ENCODE results near the gene DCAF8.

DCAF8 gene

DNA sequence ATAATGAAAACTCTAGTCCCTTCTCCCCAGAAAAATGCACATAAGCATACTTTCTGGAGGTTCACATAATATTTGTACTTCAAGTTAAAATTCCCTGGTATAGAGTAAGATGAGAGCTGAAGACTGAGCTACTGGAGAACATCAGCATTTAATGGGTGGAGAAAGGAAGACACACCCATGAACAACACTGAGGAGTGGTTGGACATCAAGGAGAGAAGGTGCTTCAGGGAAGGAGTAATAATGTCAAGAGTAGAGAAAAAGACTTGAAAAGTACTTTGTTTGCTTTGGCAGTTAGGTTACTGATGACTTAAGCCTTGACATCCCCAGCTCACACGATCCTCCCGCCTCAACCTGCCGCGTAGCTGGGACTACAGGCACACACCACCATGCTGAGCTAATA, 35.3 kb downstream of the DCAF8 start:
- DNase-seq (ENCODE audit: low read depth in 2 of 2), result no peak

DNA sequence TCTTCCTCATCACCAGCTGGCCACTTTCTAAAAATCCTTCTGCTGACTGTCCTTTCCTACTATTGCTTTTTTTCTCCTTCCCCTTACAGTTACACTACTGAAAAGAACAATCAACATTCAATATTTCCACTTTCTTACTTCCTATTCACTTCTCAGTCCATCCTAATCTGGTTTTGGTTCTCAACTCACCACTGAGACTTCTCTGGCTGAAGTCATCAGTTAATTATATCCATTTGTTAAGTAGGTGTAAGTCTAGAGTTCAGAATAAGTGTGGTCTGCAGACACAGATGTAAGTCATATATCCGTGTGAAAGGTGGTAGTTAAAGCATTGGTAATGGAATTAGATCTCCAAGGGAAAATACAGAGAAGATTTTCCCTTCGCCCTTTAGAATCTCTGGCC, 35.7 kb downstream of the DCAF8 start:
- no peak for DNase-seq (ENCODE audit: low read depth in 2 of 2)

DNA sequence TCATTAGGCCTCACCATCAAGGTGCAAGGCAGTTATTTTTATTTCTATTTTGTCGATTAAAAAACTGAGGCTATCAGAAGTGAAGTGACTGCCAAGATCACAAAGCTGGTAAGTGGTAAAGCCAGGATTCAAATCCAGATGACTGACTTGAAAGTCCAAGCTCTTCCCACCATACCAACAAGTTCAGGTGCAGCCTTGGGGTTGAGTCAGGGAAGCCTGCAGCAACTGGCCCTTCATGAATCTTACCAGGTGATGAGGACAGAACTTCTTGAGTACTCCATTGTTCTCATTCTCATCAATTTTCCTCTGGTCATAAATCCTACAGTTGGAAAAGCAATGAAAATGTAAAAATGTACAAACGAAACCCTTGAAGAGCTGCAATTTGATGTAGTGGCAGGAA, 37.0 kb downstream of the DCAF8 start:
- DNase-seq (ENCODE audit: low read depth in 2 of 2), result no peak

DNA sequence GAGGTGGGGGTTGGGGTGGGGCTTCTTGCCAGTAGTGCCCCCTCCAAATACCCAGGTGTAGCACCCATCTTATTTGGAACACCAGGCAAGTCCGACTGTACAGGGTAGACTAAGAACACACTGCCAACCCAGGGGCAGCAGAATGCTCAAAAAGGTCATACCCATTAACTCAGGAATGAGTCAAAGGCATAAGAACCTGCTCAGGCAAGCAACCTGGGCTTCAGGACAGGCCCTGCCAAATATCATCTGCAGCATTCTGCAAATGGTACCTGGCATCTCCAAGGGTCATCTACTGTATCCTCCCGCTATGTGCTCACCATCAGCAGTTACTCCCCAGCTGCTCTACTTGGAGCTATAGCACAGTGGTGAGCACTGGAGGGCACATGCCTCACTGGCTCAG, 37.7 kb downstream of the DCAF8 start:
- DNase-seq (ENCODE audit: low read depth in 2 of 2), result no peak

DNA sequence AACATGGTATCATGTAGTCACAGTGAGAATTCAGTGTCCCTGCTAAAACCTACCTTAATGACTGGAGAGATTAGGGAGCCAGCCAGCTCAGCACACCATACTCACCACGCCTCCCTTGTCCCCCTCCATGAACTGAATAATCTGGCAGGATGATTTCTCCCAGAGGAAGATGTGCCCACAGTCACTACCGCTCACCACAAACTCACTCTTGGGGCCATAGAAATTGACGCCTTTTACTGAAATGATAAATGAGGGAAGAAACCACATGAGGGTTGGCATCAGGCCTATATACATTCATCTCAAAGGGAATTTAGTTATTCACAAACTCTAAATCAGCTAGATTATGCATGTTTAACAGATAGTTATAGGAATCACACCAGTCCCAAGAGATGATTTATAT, 39.8 kb downstream of the DCAF8 start:
- DNase-seq (ENCODE audit: low read depth in 2 of 2), result no peak

DNA sequence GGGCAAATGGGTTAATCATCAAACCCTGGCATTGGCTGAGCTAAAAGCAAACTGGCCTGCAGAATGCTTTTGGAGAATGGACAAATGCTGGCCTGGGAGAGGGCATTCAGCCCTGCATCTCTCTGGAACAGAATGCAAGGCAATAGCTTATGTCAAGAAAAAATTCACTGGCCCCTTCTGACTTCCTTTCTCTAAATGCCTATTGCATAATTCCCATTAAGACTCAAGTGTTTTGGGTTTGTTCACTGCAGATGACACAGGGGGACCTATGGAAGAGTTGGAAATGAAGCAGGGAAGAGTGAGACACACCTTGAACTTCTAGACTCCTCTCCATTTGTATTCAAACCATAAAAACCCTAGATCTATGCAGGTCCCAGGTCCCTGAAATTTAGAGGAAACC, 41.3 kb downstream of the DCAF8 start:
- no peak for DNase-seq (ENCODE audit: low read depth in 2 of 2)

DNA sequence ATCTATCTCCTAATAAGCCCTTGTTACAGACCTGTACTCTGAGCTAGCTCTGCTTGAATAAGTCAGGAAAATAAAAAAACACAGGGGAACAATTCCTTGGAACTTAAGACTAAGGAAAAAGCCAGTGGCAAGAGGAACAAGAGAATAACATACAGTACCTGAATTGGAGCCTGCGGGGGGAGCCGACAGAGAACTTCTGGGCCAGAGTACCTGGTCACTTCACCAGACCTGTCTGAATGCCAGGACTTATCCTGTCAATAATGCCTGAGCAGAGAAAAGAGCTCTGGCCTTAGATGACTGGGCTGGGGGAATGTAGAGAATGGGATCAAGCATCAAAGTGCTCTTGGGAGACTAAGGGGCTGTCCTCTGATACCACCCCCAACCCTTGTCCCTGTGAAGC, 42.0 kb downstream of the DCAF8 start:
- no peak for DNase-seq (ENCODE audit: low read depth in 2 of 2)

DNA sequence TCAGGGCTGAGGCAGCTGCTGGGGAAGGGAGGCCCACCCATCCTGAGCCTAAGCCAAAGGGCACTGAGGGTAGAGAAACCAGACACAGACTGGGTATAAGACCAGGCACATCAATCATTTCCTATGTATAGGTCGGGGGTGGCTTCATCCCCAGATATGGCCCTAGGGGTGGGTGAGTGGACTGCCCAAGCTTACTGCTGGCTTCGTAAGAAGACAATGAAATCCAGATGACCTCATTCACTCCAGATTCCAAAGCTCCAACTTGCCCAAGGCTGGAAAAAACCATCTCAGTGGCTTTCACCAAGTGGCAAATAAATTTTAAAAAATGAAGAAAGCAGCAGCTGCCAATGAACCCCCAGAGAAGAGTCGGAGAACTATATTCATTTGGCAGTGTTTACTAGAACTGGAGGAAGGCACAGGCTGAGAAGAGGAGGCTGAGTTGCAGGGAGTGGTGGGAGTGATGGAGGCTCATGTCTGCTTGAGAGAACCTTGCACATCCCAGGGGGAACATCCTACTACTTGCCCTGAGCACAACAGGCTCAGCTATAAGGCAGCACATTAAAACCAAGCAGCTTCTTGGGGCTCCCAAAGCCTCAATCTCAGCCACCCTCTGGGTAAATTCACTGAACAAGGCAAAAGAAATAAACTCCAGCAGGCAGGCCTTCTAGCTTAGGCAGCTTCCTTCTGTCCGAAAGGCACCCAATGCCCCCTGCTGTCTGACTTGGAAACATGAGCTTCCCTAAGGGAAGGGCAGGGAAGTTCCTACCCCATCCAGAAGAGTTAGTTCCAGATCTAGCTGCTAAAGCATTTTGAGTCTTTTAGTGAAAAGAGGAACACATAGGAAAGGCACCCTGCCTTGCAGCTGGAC, 43.1 kb downstream of the DCAF8 start:
- DNase-seq (ENCODE audit: low read depth in 2 of 2), result no peak

DNA sequence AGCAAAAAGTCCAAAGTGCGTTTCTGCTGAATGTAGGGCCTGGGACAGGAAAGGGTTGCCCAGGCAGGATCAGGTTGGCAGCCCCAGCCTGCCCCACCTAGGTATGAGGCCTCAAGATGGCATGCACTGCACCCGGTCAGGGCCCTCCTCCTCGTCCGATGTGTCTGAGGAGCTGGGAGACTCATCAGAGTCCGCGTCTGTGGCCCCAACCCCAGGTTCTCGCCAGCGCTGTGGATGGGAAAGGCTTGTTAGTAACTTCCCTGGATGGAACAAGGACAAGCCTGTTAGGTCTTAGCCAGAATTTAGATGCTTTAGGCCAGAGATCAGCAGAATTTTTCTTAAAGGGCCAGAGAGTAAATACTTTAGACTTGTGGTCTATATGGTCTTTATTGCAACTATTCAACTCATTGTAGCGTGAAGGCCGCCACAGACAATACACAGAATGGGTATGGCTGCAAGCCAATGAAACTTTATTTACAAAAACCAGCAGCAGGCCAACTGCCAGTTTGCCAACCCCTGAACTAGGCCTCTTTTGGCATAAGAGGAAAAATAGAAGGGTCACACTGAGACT, 44.8 kb downstream of the DCAF8 start:
- DNase-seq (ENCODE audit: low read depth in 2 of 2), result no peak

DNA sequence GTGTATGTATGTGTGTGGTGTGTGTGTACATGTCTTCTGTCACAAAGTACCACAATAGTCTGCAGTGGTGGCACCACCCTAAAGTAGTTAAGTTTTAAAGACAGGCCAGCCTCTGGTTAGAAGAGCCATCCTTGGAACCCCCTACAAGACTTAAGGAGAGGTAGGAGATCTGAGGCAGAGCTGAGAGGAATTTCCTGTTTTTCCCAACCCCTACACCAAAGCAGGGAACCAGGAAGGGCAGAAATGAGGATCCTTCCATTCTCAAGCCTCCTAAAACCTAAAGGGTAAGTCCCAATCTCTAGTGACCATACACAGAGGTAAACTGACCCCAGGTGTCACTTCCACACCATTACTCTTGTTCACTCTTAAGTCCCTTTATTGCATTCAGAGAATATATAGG, 46.0 kb downstream of the DCAF8 start:
- no peak for DNase-seq (ENCODE audit: low read depth in 2 of 2)

DNA sequence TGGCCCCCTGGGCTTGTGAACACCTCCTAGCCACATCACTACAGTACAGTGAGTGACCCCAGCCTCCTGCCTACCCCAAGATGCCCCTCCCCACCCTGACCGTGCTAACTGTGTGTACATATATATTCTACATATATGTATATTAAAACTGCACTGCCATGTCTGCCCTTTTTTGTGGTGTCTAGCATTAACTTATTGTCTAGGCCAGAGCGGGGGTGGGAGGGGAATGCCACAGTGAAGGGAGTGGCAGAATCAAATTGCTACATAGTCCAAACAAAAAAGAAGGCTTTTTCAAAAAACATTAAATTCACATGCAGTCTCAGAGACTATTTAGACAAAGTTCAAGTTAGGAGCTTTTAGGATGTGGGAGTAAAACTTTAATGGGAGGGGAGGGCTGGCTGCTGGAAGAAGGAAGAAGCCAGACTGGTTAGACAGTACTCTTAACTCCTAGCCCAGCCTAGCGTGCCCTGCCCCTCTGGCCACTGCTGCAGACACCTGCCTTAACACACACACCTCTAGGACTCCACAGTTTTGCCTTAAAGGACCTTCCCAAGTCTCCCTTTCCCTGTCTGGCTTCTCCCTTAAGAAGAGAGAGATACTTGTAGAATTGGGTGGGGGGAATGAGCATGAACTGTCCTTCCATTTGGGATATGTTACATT, 47.7 kb downstream of the DCAF8 start:
- DNase-seq (ENCODE audit: low read depth in 2 of 2), result no peak

DNA sequence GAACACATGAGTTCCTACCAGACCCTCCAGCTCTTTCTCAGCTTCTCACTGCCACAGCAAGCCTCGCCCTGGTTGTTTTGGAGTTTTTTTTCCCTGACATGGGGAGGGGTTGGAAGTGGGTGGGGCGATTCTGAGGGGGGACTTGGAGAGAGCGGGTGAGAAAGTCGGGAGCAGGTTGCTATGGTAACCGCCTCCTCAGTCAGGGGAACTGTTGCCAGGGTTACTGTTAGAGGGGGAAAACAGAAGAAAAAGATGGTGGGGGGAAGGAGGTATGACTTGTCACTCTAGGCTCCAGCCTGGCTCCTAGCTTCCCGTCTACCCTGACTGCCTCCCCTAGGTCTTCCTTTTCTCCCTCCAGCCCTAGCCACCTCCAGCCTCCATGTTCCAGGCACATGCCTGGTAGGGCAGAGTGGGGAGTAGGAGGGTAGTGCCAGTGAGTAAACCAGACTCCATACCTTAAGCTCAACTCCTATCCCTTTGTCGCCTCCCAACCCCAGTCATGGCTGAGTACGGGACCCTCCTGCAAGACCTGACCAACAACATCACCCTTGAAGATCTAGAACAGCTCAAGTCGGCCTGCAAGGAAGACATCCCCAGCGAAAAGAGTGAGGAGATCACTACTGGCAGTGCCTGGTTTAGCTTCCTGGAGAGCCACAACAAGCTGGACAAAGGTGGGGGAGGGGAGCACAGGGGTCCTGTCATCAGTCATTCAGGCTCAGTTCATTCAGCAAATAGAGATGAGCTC, 51.1 kb downstream of the DCAF8 start:
- DNase-seq (ENCODE audit: low read depth in 2 of 2), result no peak

DNA sequence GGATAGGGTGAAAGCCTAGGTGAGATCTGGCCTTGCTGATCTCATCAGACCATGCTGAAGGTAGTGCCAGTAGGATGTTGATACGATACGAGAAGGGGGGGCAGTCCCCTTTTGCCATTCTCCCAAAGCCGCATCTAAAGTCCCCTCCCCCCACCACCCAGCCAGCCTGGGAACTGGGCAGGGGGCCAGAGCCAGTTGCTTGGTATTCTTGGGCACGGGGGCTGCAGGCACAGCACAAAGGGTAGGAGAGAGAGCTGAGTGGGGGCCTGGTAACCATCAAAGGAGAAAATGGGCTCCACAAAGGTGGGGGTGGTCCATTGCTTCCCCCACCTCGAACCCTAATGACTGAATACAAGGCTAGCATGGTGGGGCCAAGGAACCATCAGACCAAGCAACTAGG, 51.8 kb downstream of the DCAF8 start:
- no peak for DNase-seq (ENCODE audit: low read depth in 2 of 2)

DNA sequence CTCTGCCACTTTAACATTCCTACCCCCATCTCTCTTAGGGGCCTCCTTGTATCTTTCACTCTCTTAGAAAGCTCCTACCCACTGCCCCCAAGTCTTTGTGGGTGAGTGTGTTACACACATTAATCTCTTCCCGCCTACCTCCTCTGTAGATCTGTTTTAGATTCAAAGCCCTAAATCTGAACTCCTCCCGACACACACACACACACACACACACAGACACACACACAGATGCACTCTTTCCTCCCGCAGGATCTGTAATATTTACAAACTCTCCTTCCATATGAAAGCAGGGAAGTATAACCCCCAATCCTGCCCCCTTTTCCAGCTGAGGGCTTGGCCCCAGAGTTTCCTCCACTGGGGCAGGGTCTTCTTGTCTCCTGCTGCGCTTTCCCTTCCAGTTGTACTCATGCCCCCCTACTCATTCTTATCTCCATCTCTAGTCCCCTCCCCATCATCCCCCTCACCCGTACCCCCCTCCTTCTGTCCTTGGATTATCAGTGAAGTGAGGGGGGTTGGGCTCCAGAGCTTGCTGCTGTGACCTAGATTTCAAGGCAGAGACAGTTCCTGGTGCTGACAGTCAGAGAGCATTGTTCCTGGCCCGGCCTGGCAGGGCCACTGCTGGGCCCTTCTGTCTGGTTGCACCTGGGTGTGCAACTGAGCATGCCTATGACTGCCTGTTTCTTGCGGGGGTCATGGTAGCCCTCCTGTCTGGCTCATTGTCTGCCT, 52.9 kb downstream of the DCAF8 start:
- DNase-seq (ENCODE audit: low read depth in 2 of 2), result no peak

DNA sequence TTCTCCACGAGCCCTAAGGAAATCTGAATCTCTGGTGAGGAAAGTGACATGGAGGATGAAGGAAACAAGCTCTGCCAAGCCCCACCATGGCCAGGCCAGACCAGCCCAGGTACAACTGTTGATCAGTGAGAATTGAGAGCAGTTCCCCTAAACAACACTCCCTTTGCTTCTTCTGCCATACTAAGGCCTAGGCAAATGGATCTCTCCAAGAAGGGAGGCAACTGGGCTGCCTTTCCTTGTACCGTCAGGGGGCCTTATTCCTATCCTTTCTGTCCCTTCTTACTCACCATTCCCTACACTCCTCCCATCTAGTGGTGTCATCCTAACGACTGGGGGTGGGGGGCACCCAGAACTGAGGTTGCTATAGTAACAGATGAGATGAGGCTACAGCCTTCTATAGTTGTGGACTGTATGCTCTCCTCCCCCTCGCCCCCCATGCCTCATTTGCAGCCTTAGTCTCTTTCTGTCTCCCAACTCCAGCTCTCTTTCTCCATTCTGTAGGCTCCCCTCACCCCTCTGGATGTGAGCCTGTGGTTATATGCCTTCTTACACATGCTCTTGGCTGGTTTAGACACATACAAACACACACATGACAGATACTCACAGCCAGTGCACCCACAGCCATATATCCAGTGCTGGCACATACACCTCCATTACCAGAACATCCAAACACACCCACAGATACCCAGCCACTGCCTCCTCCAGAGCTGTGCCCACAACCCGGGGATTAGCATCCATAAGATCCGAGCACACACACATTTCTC, 53.6 kb downstream of the DCAF8 start:
- DNase-seq (ENCODE audit: low read depth in 2 of 2), result no peak

DNA sequence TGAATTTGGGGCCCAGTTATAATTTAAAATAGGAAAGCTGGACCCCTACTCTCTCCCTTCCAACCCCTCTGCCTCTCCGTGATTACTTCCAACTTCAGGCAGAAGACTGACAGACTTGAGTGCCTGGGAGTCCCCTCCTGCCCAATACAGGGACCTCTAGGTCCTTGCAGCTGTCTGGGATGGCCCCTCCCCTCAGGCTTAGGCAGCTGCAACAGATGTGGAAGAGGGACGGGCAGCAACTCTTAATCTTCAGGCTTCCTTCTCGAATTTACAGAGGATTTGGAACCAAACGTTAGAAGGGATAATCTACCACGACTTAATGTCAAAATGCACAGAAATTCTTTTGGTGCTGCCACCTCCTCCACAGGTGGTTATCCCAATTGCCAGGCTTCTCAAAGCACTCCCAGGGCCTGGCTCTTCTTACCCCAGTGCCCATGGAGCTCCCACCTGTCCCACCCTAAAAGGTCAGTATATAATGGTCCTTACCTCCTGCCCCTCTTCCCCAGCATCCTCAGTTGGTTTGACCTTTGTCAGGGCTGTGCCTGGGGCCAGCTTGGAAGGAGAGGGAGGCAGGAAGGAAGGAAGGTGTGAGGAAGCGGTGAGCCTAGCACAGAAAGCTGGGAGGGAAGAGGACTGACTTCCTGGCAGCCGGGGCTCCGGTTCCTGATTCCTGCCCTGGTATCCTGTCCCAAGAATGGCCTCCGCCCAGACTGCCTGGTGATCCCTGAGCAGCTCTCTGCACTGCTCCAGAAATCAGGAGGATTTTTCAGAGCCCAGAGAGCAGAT, 54.4 kb downstream of the DCAF8 start:
- DNase-seq (ENCODE audit: low read depth in 2 of 2), result no peak

DNA sequence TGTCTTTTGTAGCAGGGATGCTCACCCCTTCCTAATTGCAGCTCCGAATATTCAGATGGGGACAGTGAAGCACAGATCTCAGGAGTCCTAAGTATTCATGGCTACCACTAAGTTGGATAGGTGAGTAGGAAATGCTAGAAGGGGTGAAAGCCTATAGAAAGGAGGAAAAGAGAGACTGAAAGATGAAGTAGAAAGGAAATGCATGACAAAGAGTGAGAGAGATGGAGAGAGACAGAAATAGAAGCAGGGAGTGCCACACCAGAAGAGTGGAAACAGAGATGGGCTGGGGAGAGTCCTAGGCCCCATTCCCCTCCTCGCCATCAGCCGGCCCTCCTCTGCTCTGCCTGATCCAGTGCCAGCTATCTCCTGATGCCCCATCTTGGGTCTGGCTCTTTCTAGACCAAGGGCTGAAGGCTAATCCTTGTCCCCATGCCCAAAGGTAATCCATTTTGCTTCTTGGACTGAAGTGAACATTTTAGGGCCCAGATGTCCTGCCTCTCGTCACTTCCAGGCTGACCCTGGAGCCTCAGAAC, 55.2 kb downstream of the DCAF8 start:
- DNase-seq (ENCODE audit: low read depth in 2 of 2), result no peak

DNA sequence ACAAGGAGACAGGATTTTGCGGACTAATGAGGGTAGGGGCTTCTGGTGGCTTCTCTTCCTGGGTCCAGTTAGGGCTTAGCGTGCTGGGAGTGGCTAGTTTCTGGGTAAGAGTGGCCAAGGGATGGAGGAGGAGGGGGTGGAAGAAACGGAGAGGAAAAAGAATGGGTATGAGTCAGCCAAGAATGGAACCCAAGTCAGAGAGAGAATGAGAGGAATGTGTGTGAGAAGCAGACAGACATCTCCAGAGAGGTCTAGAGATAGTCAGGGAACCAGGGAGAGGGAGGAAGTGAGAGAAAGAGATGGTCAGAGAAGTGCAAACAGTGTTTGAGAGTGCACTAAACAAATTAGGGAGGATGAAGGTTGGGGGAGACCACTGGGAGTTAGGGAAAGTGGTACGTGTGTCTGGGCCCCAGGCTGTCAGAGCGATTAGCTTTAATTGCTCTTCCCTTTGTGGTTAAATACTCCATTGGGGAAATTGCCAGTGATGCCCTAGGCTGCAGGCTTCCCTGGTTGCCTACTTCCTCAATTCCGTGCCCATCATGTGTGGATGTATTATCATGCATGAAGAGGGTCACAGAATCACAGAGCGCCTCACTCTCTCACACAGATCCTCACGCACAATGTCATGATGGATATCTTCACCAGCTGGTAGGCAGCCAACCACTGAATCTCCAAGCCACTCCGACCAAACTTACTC, 55.8 kb downstream of the DCAF8 start:
- no peak for DNase-seq (ENCODE audit: low read depth in 2 of 2)

DNA sequence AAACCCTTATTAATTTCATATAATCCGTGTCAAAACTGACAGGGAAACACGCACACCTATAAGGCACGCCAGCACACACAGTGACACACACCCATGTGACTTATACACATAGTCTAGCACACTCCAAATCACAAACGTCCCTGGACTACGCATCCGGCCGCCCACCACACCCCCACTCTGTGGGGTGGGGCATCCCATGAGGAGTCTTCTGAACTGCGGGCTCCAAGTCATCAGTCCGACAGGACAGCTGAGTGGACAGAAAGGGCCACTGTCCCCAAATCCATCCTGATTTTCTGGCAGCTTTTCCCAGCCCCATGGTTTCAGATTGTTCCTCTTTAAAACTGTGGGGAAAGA, 56.3 kb downstream of the DCAF8 start:
- DNase-seq (ENCODE audit: low read depth in 2 of 2), result peak in 1 of 2 donors; percentile 29

All from stimulated activated CD4-positive, alpha-beta T cell treated with anti-CD3 and anti-CD28 coated beads, Interleukin-1b, Interleukin-23, amount 100 ng/mL, for 1 hour (primary cell).